Natural killer cell (primary cell): Measurements from ENCODE around the gene C19orf85. TPM values are rescaled to one million over a fixed set of nuclear protein-coding genes. Genes with fewer than 3 reads are reported as not detected.

Source experiments
- ATAC-seq, 3 donors: fragments of 150-1000 bp in 2 of 3; fragments of 200-7000 bp in 1 of 3; cut with Tn5 transposase; 1 replicate in 1 of 3; 2 replicates in 2 of 3; pipeline ENCODE4 v1.10.0; 2021; ENCODE audit warnings: mild to moderate bottlenecking in 2 of 3, moderate library complexity in 2 of 3
- DNase-seq, 2 donors: peaks; one replicate each; pipeline versions ENCODE4 v3.0.0 to v3.0.0-alpha.2; 2013 to 2021; ENCODE audit warnings: mixed read lengths in 1 of 2
- H3K27ac ChIP-seq: one replicate; pipeline ENCODE4 v1.5.1; 2013; ENCODE audit warnings: mild to moderate bottlenecking, low read length
- H3K27me3 ChIP-seq: one replicate; pipeline ENCODE4 v1.6.1; 2013; ENCODE audit warnings: low read length; ENCODE audit not compliant: control insufficient read depth, insufficient read depth
- H3K36me3 ChIP-seq: one replicate; pipeline ENCODE4 v1.6.1; 2013; ENCODE audit warnings: low read length; ENCODE audit not compliant: control insufficient read depth, insufficient read depth
- H3K4me1 ChIP-seq: one replicate; pipeline ENCODE4 v1.6.1; 2013; ENCODE audit warnings: low read length; ENCODE audit not compliant: control insufficient read depth, insufficient read depth
- H3K4me3 ChIP-seq: one replicate; pipeline ENCODE4 v1.5.1; 2013; ENCODE audit warnings: low read length
- H3K9me3 ChIP-seq: one replicate; pipeline ENCODE4 v1.6.1; 2013; ENCODE audit warnings: low read length; ENCODE audit not compliant: control insufficient read depth, insufficient read depth
- H3K27ac Mint-ChIP-seq, 2 donors: one replicate each; pipeline ENCODE4 v1.8.0; 2022; ENCODE audit warnings: mild to moderate bottlenecking in 2 of 2, mixed read lengths in 2 of 2, moderate library complexity in 1 of 2
- H3K27me3 Mint-ChIP-seq, 2 donors: one replicate each; pipeline ENCODE4 v1.8.0; 2022; ENCODE audit warnings: low read depth in 2 of 2, mixed read lengths in 2 of 2
- H3K36me3 Mint-ChIP-seq: one replicate; pipeline ENCODE4 v1.8.0; 2022; ENCODE audit warnings: mixed read lengths
- H3K4me1 Mint-ChIP-seq, 2 donors: one replicate each; pipeline ENCODE4 v1.8.0; 2022; ENCODE audit warnings: mixed read lengths in 2 of 2
- H3K4me3 Mint-ChIP-seq: one replicate; pipeline ENCODE4 v1.8.0; 2022; ENCODE audit warnings: mild to moderate bottlenecking, moderate library complexity, mixed read lengths
- H3K9me3 Mint-ChIP-seq, 2 donors: one replicate each; pipeline ENCODE4 v1.8.0; 2022; ENCODE audit warnings: mixed read lengths in 2 of 2
- CTCF ChIP-seq: fragments of 200-600 bp; IDR thresholded peaks from one replicate; pipeline ENCODE4 v1.8.0; 2022; ENCODE audit warnings: antibody characterized with exemption
- WGBS: methylation state at CpG from one replicate; pipeline ENCODE4 v1.1.7; 2013; ENCODE audit warnings: missing lambda C conversion rate; ENCODE audit not compliant: insufficient coverage; 5-methylcytosine and 5-hydroxymethylcytosine counted together
- intact Hi-C: fragments of 100-400 bp; cut with micrococcal nuclease; formaldehyde crosslinking; loops from one replicate; pipeline ENCODE4 v1.14.2; 2022
- total RNA-seq, 4 donors: library from RNA; stranded (reverse); fragments of 120-200 nt in 1 of 4; gene quantifications; one replicate each; pipeline versions ENCODE4 v1.2.3 to v1.2.4, GENCODE V29; 2013 to 2022

C19orf85 gene
- total RNA-seq, 3 donors from 2014 or later (not counting 1 experiment from before 2014, with no cell fraction given): not detected

- H3K4me1 Mint-ChIP-seq: peaks cover 5 to 6% of the 10 kb centered on the region in 2 donors
- no peak overlapping the region for H3K4me3 Mint-ChIP-seq
- H3K36me3 ChIP-seq: no peaks in the 10 kb centered on the region
- no peak overlapping the region for H3K27ac ChIP-seq
- ATAC-seq (peak; percentile 53 to 75 (median 59)), DNase-seq (peak in 1 of 2 donors; percentile 82)
- H3K36me3 Mint-ChIP-seq: no peaks in the 10 kb centered on the region
- H3K27me3 Mint-ChIP-seq: peaks cover 1 to 6% of the 10 kb centered on the region in 2 donors
- H3K27me3 ChIP-seq: peaks cover 3% of the 10 kb centered on the region
- no peaks in the 10 kb centered on the region for H3K9me3 ChIP-seq
- H3K27ac Mint-ChIP-seq: no peak overlapping the region
- peaks cover 9% of the 10 kb centered on the region for H3K4me1 ChIP-seq
- H3K9me3 Mint-ChIP-seq: no peaks in the 10 kb centered on the region
- H3K4me3 ChIP-seq: no peak overlapping the region
- intact Hi-C loops: loop anchor here (1.0 to 5.0 kb wide), 5 partner anchors 116 to 536 kb away; no protein-coding TSS in a partner anchor
- TF ChIP-seq CTCF: peak; percentile 46
- 43% methylated on average over 7 of the region's 7 CpGs for WGBS
Measured at GRCh38 chr19:55418185-55418584, 46.4 kb downstream of the C19orf85 start.

Other genes starting within 250 kb of the C19orf85 start
- gene TMEM86B, start 236.0 kb downstream of the C19orf85 start, total RNA-seq: 10 to 100 TPM; 12.6 to 14.7 (median 14.6) TPM
- gene PPP6R1, start 205.7 kb downstream of the C19orf85 start, total RNA-seq: 100 to 1,000 TPM; 252 to 275 (median 260) TPM
- gene HSPBP1, start 184.6 kb downstream of the C19orf85 start, total RNA-seq: 10 to 100 TPM; 17.1 to 19.5 (median 18.5) TPM
- gene BRSK1, start 180.8 kb downstream of the C19orf85 start, total RNA-seq: 1 to 10 TPM; 6.0 to 9.8 (median 6.5) TPM
- gene TMEM150B, start 139.4 kb downstream of the C19orf85 start, total RNA-seq: 1 to 10 TPM in 1 of 3 donors, under 1 TPM in 1, not detected in 1; 0.87 to 2.1 TPM
- gene KMT5C, start 124.9 kb downstream of the C19orf85 start, total RNA-seq: 100 to 1,000 TPM in 1 of 3 donors, 10 to 100 TPM in 2; 44.5 to 147 (median 46.8) TPM
- 1 to 10 TPM in 1 of 3 donors, under 1 TPM in 1, not detected in 1; 0.26 to 6.5 TPM for gene COX6B2, start 110.0 kb downstream of the C19orf85 start, total RNA-seq
- gene GARIN5B, start 101.5 kb downstream of the C19orf85 start, total RNA-seq: not detected
- under 1 TPM; 0.14 to 0.35 (median 0.27) TPM for gene IL11, start 94.3 kb downstream of the C19orf85 start, total RNA-seq
- gene TMEM190, start 87.9 kb downstream of the C19orf85 start, total RNA-seq: not detected
- gene TMEM238, start 80.5 kb downstream of the C19orf85 start, total RNA-seq: 1 to 10 TPM; 2.9 to 5.1 (median 4.0) TPM
- 1,000 to 10,000 TPM; 1,373 to 1,704 (median 1,679) TPM for gene RPL28, start 78.8 kb downstream of the C19orf85 start, total RNA-seq
- gene UBE2S, start 57.0 kb downstream of the C19orf85 start, total RNA-seq: 100 to 1,000 TPM in 1 of 3 donors, 10 to 100 TPM in 2; 60.2 to 107 (median 63.9) TPM
- gene SHISA7, start 21.5 kb downstream of the C19orf85 start, total RNA-seq: not detected
- 10 to 100 TPM in 1 of 3 donors, 1 to 10 TPM in 2; 7.2 to 12.4 (median 9.5) TPM for gene ISOC2, start 3.1 kb downstream of the C19orf85 start, total RNA-seq
- gene ZNF628, start 11.9 kb upstream of the C19orf85 start, total RNA-seq: 10 to 100 TPM; 20.8 to 28.7 (median 24.1) TPM
- 10 to 100 TPM in 1 of 3 donors, 1 to 10 TPM in 2; 8.7 to 12.5 (median 8.8) TPM for gene NAT14, start 20.4 kb upstream of the C19orf85 start, total RNA-seq
- under 1 TPM; 0.11 to 0.68 (median 0.58) TPM for gene SSC5D, start 23.7 kb upstream of the C19orf85 start, total RNA-seq
- gene SBK2, start 72.4 kb upstream of the C19orf85 start, total RNA-seq: not detected
- gene SBK3, start 80.8 kb upstream of the C19orf85 start, total RNA-seq: not detected
- gene ZNF579, start 116.1 kb upstream of the C19orf85 start, total RNA-seq: 10 to 100 TPM in 1 of 3 donors, 1 to 10 TPM in 2; 8.3 to 11.2 (median 9.5) TPM
- gene FIZ1, start 134.8 kb upstream of the C19orf85 start, total RNA-seq: 10 to 100 TPM in 2 of 3 donors, 1 to 10 TPM in 1; 8.5 to 18.2 (median 10.3) TPM
- gene ZNF524, start 135.5 kb upstream of the C19orf85 start, total RNA-seq: 10 to 100 TPM in 2 of 3 donors, 1 to 10 TPM in 1; 9.2 to 12.6 (median 12.5) TPM
- 10 to 100 TPM; 18.5 to 22.1 (median 20.9) TPM for gene ZNF865, start 140.9 kb upstream of the C19orf85 start, total RNA-seq
- gene ZNF784, start 159.8 kb upstream of the C19orf85 start, total RNA-seq: 1 to 10 TPM; 6.4 to 7.9 (median 7.1) TPM
- gene ZNF580, start 176.3 kb upstream of the C19orf85 start, total RNA-seq: 10 to 100 TPM; 38.0 to 46.0 (median 40.0) TPM
- gene ZNF581, start 178.9 kb upstream of the C19orf85 start, total RNA-seq: 10 to 100 TPM; 15.4 to 21.9 (median 19.0) TPM
- 1 to 10 TPM; 2.0 to 3.2 (median 3.2) TPM for gene CCDC106, start 183.5 kb upstream of the C19orf85 start, total RNA-seq
- 100 to 1,000 TPM; 304 to 322 (median 321) TPM for gene U2AF2, start 190.3 kb upstream of the C19orf85 start, total RNA-seq
- 10 to 100 TPM; 47.6 to 56.4 (median 51.8) TPM for gene EPN1, start 210.5 kb upstream of the C19orf85 start, total RNA-seq